ENCODE measurements around the gene DYRK1B.
"Not testable (repeated sequence)": the region's sequence is repeated elsewhere in the genome, so short reads cannot be mapped to it uniquely, and the experiment has no call there.

Gene DYRK1B

GRCh38 chr19:39833464-39834286 is at the start of gene DYRK1B:
DYRK1B (minus strand) TSS chr19:39834162; CDS start chr19:39831867, 2,295 bp downstream.
- peak; percentile 99 for DNase-seq

DNA sequence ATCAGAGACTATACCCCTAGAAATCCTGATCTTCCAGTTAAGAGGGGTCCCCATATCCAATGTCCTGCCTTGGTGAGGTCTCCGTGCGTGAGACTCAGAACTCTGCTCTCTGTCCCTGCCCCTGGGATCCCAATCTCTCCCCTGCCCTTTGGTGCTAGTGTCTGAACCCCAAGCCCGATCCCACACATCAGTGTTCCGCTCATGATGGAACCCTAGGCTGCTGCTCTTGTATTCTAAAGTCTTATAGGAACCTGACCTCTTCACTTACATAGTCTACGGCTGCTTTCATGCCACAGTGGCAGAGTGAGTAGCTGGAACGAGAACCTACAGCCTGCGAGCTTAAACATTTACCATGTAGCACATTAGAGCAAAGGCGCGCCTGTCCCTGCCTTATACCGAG is 48.7 kb upstream of the DYRK1B start:
- not testable (repeated sequence) for DNase-seq

DNA sequence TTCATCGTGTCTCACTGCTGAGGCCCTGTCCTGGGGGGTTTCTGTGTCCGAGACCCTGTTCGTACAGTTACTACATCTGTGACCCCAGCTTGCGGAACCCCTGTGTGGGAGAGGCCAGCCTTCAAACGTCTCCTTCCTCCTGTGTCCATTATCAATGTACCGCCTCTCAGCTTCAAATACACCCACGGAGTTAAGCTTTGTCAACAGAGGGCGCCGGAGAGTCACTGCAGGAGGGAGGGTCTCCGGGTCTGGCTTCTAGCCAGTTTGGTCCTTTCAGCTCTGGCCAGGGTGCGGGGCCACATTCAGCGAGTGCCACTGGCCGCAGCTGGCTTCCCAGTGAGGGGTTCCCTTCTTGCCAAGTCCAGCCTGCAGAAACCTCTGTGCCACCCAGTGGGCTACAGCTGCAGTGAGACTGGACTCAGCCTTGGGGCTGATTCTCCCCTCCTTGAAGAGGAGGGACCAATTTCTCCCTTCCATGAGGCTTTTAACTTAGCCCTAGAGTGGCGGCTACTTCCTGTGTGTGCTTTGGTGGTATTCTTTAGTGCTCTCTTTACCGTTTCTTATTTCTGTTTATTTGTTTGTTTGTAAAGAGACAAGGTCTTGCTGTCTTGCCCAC is 47.6 kb upstream of the DYRK1B start:
- peak; percentile 50 for DNase-seq

DNA sequence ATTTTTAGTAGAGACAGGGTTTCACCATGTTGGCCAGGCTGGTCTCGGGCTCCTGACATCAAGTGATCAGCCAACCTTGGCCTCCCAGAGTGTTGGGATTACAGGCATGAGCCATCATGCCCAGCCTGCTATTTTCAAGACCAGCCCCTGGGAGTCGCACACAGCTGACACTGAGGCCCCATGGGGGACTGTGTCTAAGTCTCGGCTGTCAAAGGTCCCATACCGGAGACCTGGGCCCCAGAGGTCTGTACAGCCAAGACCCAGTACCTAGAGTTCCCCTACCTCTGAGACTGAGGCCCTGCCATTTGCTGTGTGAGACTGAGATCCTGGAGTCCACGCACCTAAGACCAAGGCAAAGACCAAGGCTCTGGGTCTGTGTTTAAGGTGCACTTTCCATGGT is 46.3 kb upstream of the DYRK1B start:
- DNase-seq, result not testable (repeated sequence)

DNA sequence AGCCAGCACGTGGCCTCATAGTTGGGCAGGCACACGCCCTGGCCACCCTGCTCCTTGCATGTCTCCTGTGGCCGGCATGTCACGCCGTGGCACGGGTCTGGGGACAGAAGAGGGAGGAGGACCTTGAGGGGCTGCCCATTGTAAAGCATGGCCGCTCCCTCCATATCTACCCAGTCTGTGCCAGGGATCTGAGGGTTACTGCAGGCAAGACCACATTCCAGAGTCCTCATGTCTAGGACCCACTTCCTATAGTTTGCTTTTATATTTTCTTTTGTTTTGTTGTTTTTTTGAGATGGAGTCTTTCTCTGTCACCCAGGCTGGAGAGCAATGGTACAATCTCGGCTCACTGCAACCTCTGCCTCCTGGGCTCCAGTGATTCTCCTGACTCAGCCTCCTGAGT is 45.8 kb upstream of the DYRK1B start:
- DNase-seq, result not testable (repeated sequence)

DNA sequence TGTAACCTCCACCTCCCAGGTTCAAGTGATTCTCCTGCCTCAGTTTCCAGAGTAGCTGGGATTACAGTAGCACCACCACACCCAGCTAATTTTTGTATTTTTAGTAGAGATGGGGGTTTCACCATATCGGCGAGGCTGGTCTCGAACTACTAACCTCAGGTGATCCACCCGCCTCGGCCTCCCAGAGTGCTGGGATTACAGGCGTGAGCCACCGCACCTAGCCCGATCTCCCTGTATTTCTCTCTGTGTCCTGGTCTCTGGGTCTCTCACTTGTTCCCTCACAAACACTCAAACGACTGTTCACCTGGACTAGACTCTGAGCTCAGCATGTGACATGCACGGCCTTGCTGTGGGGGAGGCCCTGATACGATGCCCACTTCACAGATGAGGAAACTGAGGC is 44.9 kb upstream of the DYRK1B start:
- not testable (repeated sequence) for DNase-seq

GRCh38 chr19:39878398-39878797 is 44.4 kb upstream of the DYRK1B start:
- no peak for DNase-seq

- not testable (repeated sequence) for DNase-seq
Observed at GRCh38 chr19:39877982-39878381, 44.0 kb upstream of the DYRK1B start.

GRCh38 chr19:39877488-39877887 is 43.5 kb upstream of the DYRK1B start:
- DNase-seq, result peak; percentile 43

DNA sequence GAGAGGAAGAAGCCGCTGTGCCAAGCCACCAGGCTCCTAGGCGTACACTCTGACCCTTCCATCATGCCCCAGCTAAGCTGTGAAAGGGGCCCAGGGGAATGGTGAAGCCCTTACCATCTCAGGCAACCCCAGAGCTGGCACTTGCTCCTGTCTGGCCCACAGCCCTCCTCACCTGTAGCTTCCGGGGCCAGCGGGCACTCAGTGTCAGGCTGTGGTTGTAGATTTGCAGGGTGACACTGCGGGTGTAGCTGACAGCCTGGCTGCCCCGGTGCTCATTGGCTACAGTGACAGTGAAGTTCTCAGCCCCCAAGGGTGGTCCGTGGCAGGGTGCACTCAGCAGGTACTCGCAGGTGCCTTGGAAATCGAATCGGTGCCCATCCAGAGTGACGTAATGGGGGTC is 42.5 kb upstream of the DYRK1B start:
- DNase-seq, result not testable (repeated sequence)

GRCh38 chr19:39875401-39875864 is 41.5 kb upstream of the DYRK1B start:
- not testable (repeated sequence) for DNase-seq

- no peak for DNase-seq
Observed at GRCh38 chr19:39874404-39874803, 40.4 kb upstream of the DYRK1B start.

DNA sequence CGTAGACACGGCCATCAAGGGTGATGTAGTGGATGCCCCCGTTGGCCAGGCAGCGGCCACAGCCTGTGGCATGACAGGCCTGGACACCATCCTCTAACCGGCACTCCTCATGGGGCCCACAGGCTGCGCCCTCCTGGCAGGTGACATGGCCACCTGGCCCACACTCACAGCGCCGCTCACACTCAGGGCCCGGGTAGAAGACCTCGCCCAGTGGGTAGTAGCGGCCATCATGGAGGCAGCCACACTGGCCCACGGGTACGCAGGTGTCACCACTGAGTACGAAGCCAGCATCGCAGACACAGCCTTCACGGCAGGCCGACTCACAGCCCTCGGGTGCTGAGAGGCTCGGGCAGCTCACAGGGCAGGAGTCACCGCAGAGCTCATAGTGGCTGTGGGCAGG is 39.4 kb upstream of the DYRK1B start:
- DNase-seq, result no peak

DNA sequence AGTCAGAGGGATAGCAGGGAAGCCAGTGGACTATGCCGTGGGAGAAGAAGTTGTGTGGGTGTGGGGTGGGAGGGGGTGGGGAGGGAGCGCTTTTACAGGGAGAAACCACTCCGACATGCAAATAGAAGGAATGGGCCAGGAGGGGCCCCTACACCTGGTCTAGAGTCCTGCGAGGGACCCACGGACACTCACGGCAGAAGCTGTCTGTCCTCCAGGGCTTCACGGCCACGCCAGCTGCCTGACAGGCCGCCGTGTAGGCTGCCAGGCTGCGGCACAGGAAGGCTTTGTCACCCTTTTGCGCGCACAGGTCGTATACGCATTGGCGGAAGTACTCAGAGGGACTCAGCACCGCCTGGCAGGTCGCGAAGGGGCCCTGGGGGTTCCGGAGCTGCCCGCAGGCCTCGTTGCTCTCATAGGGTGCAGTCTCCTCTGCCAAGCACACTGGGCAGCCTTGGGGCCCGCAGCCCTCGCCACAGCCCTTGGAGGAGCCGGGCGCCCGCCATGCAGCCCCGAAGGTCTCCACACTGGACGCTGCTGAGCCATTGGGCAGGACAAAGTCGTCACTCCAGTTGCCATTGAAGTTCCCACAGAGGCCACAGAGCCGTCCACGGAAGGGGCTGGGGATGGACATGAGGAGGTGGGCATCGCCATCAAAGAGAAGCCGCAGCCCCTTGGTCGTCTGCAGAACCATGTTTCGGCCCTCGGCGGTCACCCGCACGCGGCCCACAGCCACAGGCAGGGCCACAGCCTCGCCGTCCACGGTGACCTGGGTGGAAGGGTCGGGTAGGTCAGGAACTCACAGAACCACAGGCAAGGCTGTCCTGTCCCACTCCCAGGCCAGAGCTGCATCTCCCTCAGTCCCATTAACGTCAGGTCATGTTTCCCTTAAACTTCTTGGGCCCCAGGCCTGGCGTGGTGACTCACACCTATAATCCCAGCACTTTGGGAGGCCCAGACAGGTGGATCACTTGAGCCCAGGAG is 38.2 kb upstream of the DYRK1B start:
- no peak for DNase-seq

DNA sequence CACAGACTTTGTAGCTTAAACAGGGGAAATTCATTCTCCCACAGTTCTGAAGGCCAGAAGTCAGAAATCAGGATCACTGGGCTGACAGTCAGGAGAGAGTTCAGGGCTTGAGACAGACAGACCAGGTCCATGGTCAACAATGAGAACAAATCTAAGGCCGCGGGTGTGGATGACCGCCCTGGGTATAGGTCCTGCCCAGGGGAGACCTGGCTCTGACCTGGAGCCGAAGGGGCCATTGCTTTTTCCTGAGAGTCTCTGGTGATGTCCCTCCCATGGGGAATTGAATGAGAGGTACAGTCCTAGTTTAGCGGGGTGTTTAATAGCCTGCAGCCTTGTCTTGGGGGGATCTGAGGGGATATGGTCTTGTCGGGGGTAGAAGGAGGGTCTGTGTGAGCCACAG is 37.4 kb upstream of the DYRK1B start:
- no peak for DNase-seq

DNA sequence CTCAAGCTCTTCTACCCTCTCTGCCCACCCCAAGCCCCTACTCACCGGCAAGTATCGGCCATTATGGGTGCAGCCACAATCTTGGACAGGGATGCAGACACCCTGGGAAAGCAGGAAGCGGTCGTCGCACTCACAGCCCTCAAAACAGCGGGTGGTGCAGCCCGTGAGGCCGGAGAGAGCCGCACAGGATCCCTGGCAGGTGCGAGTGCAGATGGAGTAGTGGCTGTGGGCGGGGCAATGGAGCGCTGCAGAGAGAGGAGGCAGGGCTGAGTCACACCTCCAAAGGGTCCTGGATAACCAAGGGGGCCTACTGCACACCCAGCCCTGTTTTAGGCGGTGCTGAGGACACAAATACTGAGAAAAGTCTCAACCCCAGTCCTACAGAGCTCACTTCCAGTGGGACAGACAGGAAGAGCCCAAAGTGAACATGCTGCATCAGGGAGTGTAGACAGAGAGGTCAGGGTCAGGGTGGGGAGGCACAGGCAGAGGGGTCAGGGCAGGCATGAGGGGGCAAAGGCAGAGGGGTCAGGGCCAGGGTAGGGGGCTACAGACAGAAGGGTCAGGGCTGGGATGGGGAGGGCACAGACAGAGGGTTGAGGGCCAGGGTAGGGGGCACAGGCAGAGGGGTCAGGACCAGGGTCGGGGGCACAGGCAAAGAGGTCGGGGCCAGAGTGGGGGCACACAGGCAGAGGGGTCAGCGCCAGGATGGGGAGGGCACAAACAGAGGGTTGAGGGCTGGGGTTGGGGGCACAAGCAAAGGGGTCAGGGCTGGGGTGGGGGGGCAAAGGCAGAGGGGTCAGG is 36.4 kb upstream of the DYRK1B start:
- no peak for DNase-seq

GRCh38 chr19:39867952-39868351 is 34.0 kb upstream of the DYRK1B start:
- DNase-seq, result no peak

DNA sequence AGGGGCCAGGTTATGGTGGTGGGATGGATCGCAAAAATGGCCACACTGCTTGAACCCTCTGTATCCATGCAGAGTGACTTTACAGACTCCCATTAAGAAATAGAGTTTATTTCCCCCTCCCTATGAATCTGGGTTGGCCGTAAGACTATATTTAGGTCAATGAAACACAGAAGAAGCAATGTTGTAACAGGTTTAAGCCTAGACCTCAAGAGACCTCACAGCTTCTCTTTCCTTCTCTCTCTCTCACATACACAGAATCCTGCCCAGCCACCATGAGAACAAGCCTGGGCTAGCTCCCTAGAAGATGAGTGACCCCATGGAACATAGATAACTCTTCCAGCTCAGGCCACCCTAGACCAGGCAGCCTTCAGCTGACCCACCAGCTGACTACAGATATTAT is 33.2 kb upstream of the DYRK1B start:
- DNase-seq, result no peak

- no peak for DNase-seq
Observed at GRCh38 chr19:39865953-39866352, 32.0 kb upstream of the DYRK1B start.

DNA sequence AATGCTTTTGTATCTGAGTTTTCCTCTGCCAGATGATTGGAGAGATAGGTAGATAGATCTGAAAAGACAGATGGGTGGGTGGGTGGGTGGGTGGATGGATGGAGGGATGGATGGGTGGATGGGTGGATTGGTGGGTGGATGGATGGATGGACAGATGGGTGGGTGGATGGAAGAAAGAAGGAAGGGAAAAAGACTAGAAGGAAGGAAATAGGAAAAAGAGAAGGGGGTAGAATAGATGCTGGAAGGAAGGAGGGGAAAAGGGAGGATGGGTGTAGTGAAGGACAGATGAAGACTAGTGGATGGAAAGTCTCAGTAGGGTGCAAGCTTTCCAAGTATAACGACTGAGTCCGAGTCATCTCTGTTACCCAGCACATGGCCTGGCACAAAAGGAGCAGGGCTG is 31.2 kb upstream of the DYRK1B start:
- DNase-seq, result no peak

GRCh38 chr19:39864118-39864517 is 30.2 kb upstream of the DYRK1B start:
- DNase-seq, result no peak

- DNase-seq, result peak; percentile 85
Observed at GRCh38 chr19:39858541-39858940, 24.6 kb upstream of the DYRK1B start.
